Neural progenitor cell (in vitro differentiated cells): ENCODE measurements around the gene MPC1. TPM values are rescaled to one million over a fixed set of nuclear protein-coding genes. Genes with fewer than 3 reads are reported as not detected.

Experiments
- DNase-seq: peaks from one replicate; pipeline ENCODE4 v3.0.0-alpha.2; 2016; ENCODE audit warnings: low spot score
- H2AFZ ChIP-seq: fragments of 200-600 bp; sonication (generic); replicated peaks from 2 replicates; pipeline ENCODE4 v1.6.1; 2016; ENCODE audit warnings: antibody characterized with exemption
- H3F3A ChIP-seq: fragments of 200-600 bp; sonication (generic); 2 replicates; pipeline ENCODE4 v1.6.1; 2016; ENCODE audit warnings: antibody characterized with exemption, low read depth
- H3K27ac ChIP-seq: fragments of 200-600 bp; sonication (generic); 2 replicates; pipeline ENCODE4 v1.5.1; 2016; ENCODE audit warnings: mild to moderate bottlenecking
- H3K27me3 ChIP-seq: fragments of 200-600 bp; sonication (generic); 2 replicates; pipeline ENCODE4 v1.6.1; 2016; ENCODE audit warnings: mild to moderate bottlenecking, moderate library complexity
- H3K36me3 ChIP-seq: fragments of 200-600 bp; sonication (generic); 2 replicates; pipeline ENCODE4 v1.5.1; 2016
- H3K4me1 ChIP-seq: fragments of 200-600 bp; sonication (generic); 2 replicates; pipeline ENCODE4 v1.6.1; 2016; ENCODE audit warnings: mixed run types
- H3K4me2 ChIP-seq: fragments of 200-600 bp; sonication (generic); 2 replicates; pipeline ENCODE4 v1.6.1; 2016
- H3K4me3 ChIP-seq: fragments of 200-600 bp; sonication (generic); 2 replicates; pipeline ENCODE4 v1.5.1; 2016
- H3K79me2 ChIP-seq: fragments of 200-600 bp; sonication (generic); 2 replicates; pipeline ENCODE4 v1.6.1; 2016; ENCODE audit warnings: low read depth
- H3K9ac ChIP-seq: fragments of 200-600 bp; sonication (generic); 2 replicates; pipeline ENCODE4 v1.6.1; 2016
- H3K9me3 ChIP-seq: fragments of 200-600 bp; sonication (generic); 2 replicates; pipeline ENCODE4 v1.5.1; 2016; ENCODE audit warnings: low read depth
- H4K20me1 ChIP-seq: fragments of 200-600 bp; sonication (generic); 2 replicates; pipeline ENCODE4 v1.6.1; 2016; ENCODE audit warnings: low read depth
- H3K27ac Mint-ChIP-seq: 3 replicates; pipeline ENCODE4 v1.8.0; 2021; ENCODE audit warnings: mixed read lengths
- H3K27me3 Mint-ChIP-seq: 2 replicates; pipeline ENCODE4 v1.8.0; 2022; ENCODE audit warnings: low read depth, mild to moderate bottlenecking, inconsistent platforms, moderate library complexity, mixed read lengths; ENCODE audit not compliant: insufficient read depth
- H3K36me3 Mint-ChIP-seq: 3 replicates; pipeline ENCODE4 v1.8.0; 2021; ENCODE audit warnings: mixed read lengths
- H3K4me1 Mint-ChIP-seq: 3 replicates; pipeline ENCODE4 v1.8.0; 2021; ENCODE audit warnings: mixed read lengths
- H3K4me3 Mint-ChIP-seq: 3 replicates; pipeline ENCODE4 v1.8.0; 2021; ENCODE audit warnings: mild to moderate bottlenecking, moderate library complexity, mixed read lengths
- H3K9me3 Mint-ChIP-seq: 3 replicates; pipeline ENCODE4 v1.8.0; 2020; ENCODE audit warnings: mixed read lengths
- CTCF ChIP-seq: fragments of 200-600 bp; sonication (generic); IDR thresholded peaks from 2 replicates; pipeline ENCODE4 v1.5.1; 2017; ENCODE audit warnings: antibody characterized with exemption, mild to moderate bottlenecking
- EZH2 ChIP-seq: fragments of 200-600 bp; sonication (generic); IDR thresholded peaks from 2 replicates; pipeline ENCODE4 v1.6.1; 2017; ENCODE audit warnings: antibody characterized with exemption, mild to moderate bottlenecking, moderate library complexity
- EZH2phosphoT487 ChIP-seq: fragments of 200-600 bp; sonication (generic); IDR thresholded peaks from 2 replicates; pipeline ENCODE4 v1.6.1; 2017; ENCODE audit warnings: antibody characterized with exemption
- total RNA-seq: library from RNA; depleted of rRNA; stranded (reverse); fragments of >200 nt; gene quantifications from 2 replicates; pipeline ENCODE4 v1.2.3, GENCODE V29; 2015; ENCODE audit warnings: low replicate concordance

MPC1 gene
- total RNA-seq, 1 donor from 2014 or later = 13.2 TPM

DNA sequence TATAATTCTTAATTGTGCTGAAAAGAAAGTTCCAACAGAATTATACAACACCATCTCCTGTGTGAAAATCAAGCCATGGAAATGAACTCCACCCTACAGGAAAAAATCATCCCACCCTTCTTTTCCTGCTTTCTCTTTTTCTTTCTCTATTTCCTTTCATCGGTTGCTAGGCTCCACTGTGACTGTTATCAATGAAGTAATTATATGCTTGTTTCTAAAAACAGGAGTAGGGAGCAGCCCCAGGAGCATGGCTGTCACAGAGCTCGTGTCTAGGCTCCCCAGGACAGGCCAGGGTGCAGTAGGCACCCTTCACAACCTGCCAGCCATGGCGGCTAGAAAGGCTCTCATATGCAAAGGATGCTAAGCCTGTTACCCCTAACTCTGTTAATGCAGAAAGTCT lies 13.0 kb downstream of the MPC1 start:
- peaks cover 3% of the 10 kb centered on the region for H3K36me3 Mint-ChIP-seq
- peaks cover 18% of the 10 kb centered on the region for H3K4me1 Mint-ChIP-seq
- no peak overlapping the region for H3K27ac Mint-ChIP-seq
- H3K9me3 Mint-ChIP-seq = no peaks in the 10 kb centered on the region
- no peak overlapping the region for H3K9ac ChIP-seq
- H3F3A ChIP-seq = no peaks in the 10 kb centered on the region
- no peaks in the 10 kb centered on the region for H4K20me1 ChIP-seq
- H3K9me3 ChIP-seq = no peaks in the 10 kb centered on the region
- no peak for DNase-seq
- H3K27me3 ChIP-seq = no peaks in the 10 kb centered on the region
- H3K36me3 ChIP-seq = no peaks in the 10 kb centered on the region
- H3K79me2 ChIP-seq = no peaks in the 10 kb centered on the region
- no peak overlapping the region for H3K4me2 ChIP-seq
- H3K27ac ChIP-seq = no peak overlapping the region
- no peak for TF ChIP-seq EZH2
- no peak for TF ChIP-seq CTCF
- TF ChIP-seq EZH2phosphoT487 = no peak
- no peak overlapping the region for H2AFZ ChIP-seq
- no peak overlapping the region for H3K4me3 ChIP-seq
- H3K4me1 ChIP-seq = peaks cover 16% of the 10 kb centered on the region
- H3K4me3 Mint-ChIP-seq = no peak overlapping the region
- peaks cover 2% of the 10 kb centered on the region for H3K27me3 Mint-ChIP-seq

DNA sequence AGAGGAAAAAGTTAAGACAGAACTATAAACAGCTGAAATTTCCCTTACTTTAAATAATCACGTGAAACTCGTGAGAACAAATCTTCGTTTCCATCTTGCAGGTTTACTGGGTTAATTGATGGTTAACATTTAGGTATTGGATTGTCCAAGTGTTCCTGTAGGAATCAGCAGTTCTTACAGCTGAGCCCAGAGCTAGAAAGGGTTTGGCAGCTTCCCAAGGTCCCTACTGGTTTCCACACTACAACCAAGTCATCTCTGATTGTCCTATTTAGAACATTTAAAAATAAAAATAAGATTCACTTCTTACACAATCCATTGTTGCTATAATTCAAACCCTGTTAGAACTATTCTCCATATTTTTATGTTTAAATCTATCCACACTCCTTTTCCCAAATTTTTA lies 15.8 kb downstream of the MPC1 start:
- Histone ChIP-seq H3K9ac (no peak overlapping the region), H3K27me3 (no peaks in the 10 kb centered on the region), H2AFZ (peak overlapping the region; percentile 20), H3K79me2 (no peaks in the 10 kb centered on the region), H3K27ac (no peak overlapping the region), H3K4me3 (no peak overlapping the region), H3K4me1 (peaks cover 16% of the 10 kb centered on the region), H3K9me3 (no peaks in the 10 kb centered on the region), H3K4me2 (no peak overlapping the region), H3F3A (no peaks in the 10 kb centered on the region), H4K20me1 (no peaks in the 10 kb centered on the region), H3K36me3 (no peaks in the 10 kb centered on the region)
- Mint-ChIP-seq H3K9me3 (no peaks in the 10 kb centered on the region), H3K36me3 (peaks cover 9% of the 10 kb centered on the region), H3K4me1 (peaks cover 27% of the 10 kb centered on the region), H3K27me3 (peaks cover 2% of the 10 kb centered on the region), H3K4me3 (no peak overlapping the region), H3K27ac (no peak overlapping the region)
- TF ChIP-seq EZH2phosphoT487 = no peak
- TF ChIP-seq CTCF = no peak
- TF ChIP-seq EZH2 = no peak
- DNase-seq = no peak

- DNase-seq = peak; percentile 35
- TF ChIP-seq EZH2phosphoT487 (no peak), EZH2 (no peak), CTCF (no peak)
- no peaks in the 10 kb centered on the region for H3K27me3 ChIP-seq
- no peaks in the 10 kb centered on the region for H3K79me2 ChIP-seq
- no peaks in the 10 kb centered on the region for H3F3A ChIP-seq
- H3K9me3 Mint-ChIP-seq = no peaks in the 10 kb centered on the region
- H3K4me1 ChIP-seq = peaks cover 16% of the 10 kb centered on the region
- H3K27ac ChIP-seq = no peak overlapping the region
- peak overlapping the region; percentile 42 for H3K4me3 Mint-ChIP-seq
- no peak overlapping the region for H3K9ac ChIP-seq
- no peaks in the 10 kb centered on the region for H3K36me3 ChIP-seq
- H3K9me3 ChIP-seq = no peaks in the 10 kb centered on the region
- peak overlapping the region; percentile 51 for H3K4me2 ChIP-seq
- H4K20me1 ChIP-seq = no peaks in the 10 kb centered on the region
- H3K4me1 Mint-ChIP-seq = peaks cover 28% of the 10 kb centered on the region
- H3K27me3 Mint-ChIP-seq = peaks cover 2% of the 10 kb centered on the region
- peak overlapping the region; percentile 94 for H3K27ac Mint-ChIP-seq
- peaks cover 9% of the 10 kb centered on the region for H3K36me3 Mint-ChIP-seq
- peak overlapping the region; percentile 64 for H2AFZ ChIP-seq
- no peak overlapping the region for H3K4me3 ChIP-seq
Observed at GRCh38 chr6:166365806-166366205, 16.9 kb downstream of the MPC1 start.

DNA sequence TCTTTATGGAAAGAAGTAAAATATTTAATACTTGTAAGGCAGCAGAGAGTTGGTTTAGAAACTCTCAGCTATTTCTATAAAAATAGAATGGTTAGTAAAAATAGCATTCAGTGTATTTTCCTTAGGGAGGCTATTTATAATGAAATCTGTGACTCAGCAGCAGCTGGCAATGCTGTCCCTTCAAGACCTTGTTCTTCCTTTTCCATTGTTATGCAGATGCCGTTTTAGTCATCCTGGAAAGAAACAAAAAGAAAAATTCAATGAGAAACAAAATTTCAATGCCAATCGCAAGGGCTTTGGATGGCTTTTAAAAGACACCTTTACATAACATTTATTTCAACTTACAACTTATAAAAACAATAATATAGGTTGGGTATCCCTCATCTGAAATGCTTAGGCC lies 17.5 kb downstream of the MPC1 start:
- no peak overlapping the region for H3K27ac Mint-ChIP-seq
- Histone ChIP-seq H4K20me1 (no peaks in the 10 kb centered on the region), H3K4me2 (peak overlapping the region; percentile 51), H3K4me3 (no peak overlapping the region), H3K27ac (no peak overlapping the region), H3K79me2 (no peaks in the 10 kb centered on the region), H3K27me3 (no peaks in the 10 kb centered on the region), H3F3A (no peaks in the 10 kb centered on the region), H3K4me1 (peaks cover 16% of the 10 kb centered on the region), H2AFZ (no peak overlapping the region), H3K9ac (no peak overlapping the region), H3K36me3 (no peaks in the 10 kb centered on the region), H3K9me3 (no peaks in the 10 kb centered on the region)
- H3K27me3 Mint-ChIP-seq = peaks cover 2% of the 10 kb centered on the region
- H3K4me1 Mint-ChIP-seq = peaks cover 30% of the 10 kb centered on the region
- peak; percentile 50 for DNase-seq
- H3K4me3 Mint-ChIP-seq = no peak overlapping the region
- TF ChIP-seq CTCF = no peak
- TF ChIP-seq EZH2phosphoT487 = no peak
- TF ChIP-seq EZH2 = no peak
- H3K36me3 Mint-ChIP-seq = peaks cover 9% of the 10 kb centered on the region
- H3K9me3 Mint-ChIP-seq = no peaks in the 10 kb centered on the region
